Activated naive CD4-positive, alpha-beta T cell treated with anti-CD3 and anti-CD28 coated beads, Interleukin-2, amount 10 ng/mL, durations not matched to agents 7 days and 5 days (primary cell): ENCODE results near the gene SH2D3C.
"Not testable (repeated sequence)": the region's sequence is repeated elsewhere in the genome, so short reads cannot be mapped to it uniquely, and the experiment has no call there.

Source experiments
- CTCF ChIA-PET: fragments of 350-600 bp; sonication (Branson Sonifier 250); formaldehyde crosslinking; loops from one replicate; lab custom pipeline; 2021; ENCODE audit warnings: antibody characterized with exemption; lab: Charles Lee
- DNase-seq: peaks from one replicate; pipeline ENCODE4 v3.0.0-alpha.2; 2020
- H3K27ac Mint-ChIP-seq: one replicate; pipeline ENCODE4 v1.8.0; 2021; ENCODE audit warnings: mild to moderate bottlenecking, moderate library complexity, mixed read lengths
- H3K27me3 Mint-ChIP-seq: one replicate; pipeline ENCODE4 v1.8.0; 2021; ENCODE audit warnings: mild to moderate bottlenecking, mixed read lengths
- H3K36me3 Mint-ChIP-seq: one replicate; pipeline ENCODE4 v1.8.0; 2021; ENCODE audit warnings: mixed read lengths
- H3K4me1 Mint-ChIP-seq: one replicate; pipeline ENCODE4 v1.8.0; 2021; ENCODE audit warnings: mixed read lengths
- H3K4me3 Mint-ChIP-seq: one replicate; pipeline ENCODE4 v1.8.0; 2021; ENCODE audit warnings: mild to moderate bottlenecking, moderate library complexity, mixed read lengths
- H3K9me3 Mint-ChIP-seq: one replicate; pipeline ENCODE4 v1.8.0; 2021; ENCODE audit warnings: mixed read lengths

Gene SH2D3C

GRCh38 chr9:127756776-127757175, 21.7 kb downstream of the SH2D3C start:
- H3K27me3 Mint-ChIP-seq, H3K9me3 Mint-ChIP-seq, H3K4me1 Mint-ChIP-seq, H3K4me3 Mint-ChIP-seq, H3K27ac Mint-ChIP-seq, DNase-seq: not testable (repeated sequence)
- CTCF ChIA-PET: interaction anchor here (0.6 to 2.1 kb wide), 3 partner anchors 22 to 113 kb away, joined by 3 to 8 read pairs (median 7); no protein-coding TSS in a partner anchor
- peaks cover 19% of the 10 kb centered on the region for H3K36me3 Mint-ChIP-seq

GRCh38 chr9:127756233-127756632, 22.2 kb downstream of the SH2D3C start:
- Mint-ChIP-seq H3K9me3 (no peaks in the 10 kb centered on the region), H3K27me3 (no peaks in the 10 kb centered on the region), H3K27ac (no peak overlapping the region), H3K36me3 (peaks cover 24% of the 10 kb centered on the region), H3K4me3 (no peak overlapping the region), H3K4me1 (no peaks in the 10 kb centered on the region)
- DNase-seq: no peak
- CTCF ChIA-PET: interaction anchor here (0.6 to 2.1 kb wide), 3 partner anchors 21 to 114 kb away, joined by 3 to 8 read pairs (median 7); no protein-coding TSS in a partner anchor

DNA sequence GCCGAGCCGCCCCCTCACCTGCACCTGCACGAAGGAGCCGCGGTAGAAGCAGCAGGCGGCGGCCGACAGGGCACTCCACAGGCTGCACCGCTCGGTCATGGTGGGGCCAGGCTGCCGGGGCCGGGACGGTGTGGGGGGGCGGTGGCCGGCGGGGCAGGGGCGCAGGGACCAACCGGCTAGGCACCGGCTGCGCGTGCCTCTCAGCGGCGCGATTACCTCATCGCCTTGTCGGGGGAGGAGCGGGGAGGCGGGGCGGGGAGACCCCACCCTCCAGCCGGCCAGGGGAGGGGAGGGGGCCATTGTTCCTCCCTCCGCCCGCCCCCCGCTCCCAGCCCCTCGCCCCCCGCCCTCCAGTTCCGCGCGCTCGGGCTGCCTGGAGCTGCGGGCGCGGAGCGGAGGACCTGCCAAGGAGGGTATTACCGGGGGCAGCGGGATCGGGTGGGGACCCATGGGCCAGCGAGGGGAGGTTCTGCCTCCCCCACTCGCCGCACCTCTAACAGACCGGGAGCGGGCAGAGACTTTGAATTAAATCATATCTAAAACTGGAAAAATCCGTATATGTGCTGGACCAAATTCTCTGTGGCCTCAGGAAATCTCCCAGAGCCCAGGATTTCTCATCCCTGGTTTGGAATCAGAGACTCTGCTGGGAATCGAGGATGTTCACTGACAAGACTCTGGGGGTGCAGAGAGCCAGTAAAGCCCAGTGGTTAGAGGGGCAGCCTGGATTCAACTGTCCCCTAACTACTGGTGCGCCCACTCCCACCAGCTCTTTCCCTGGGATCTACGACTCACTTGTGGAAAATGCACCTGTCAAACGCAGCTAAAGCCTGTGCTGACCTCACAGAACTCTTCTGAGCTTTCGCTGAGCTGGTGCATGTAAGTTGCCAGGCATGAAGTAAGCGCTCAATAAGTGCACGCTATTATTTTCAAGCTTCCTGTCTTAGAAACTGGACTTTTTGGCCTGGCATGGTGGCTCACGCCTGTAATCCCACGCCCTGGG, 23.1 kb downstream of the SH2D3C start:
- Mint-ChIP-seq H3K9me3 (no peaks in the 10 kb centered on the region), H3K36me3 (peaks cover 27% of the 10 kb centered on the region), H3K27ac (no peak overlapping the region), H3K27me3 (no peaks in the 10 kb centered on the region), H3K4me3 (no peak overlapping the region), H3K4me1 (no peaks in the 10 kb centered on the region)
- CTCF ChIA-PET: no interaction called here
- DNase-seq: no peak

- Mint-ChIP-seq H3K9me3 (no peaks in the 10 kb centered on the region), H3K4me1 (no peaks in the 10 kb centered on the region), H3K27ac (no peak overlapping the region), H3K4me3 (no peak overlapping the region), H3K27me3 (no peaks in the 10 kb centered on the region), H3K36me3 (peaks cover 29% of the 10 kb centered on the region)
- DNase-seq: no peak
- CTCF ChIA-PET: no interaction called here
Observed at GRCh38 chr9:127754099-127755060, 24.1 kb downstream of the SH2D3C start.

GRCh38 chr9:127753622-127754021, 24.8 kb downstream of the SH2D3C start:
- Mint-ChIP-seq H3K4me3 (no peak overlapping the region), H3K27ac (no peak overlapping the region), H3K4me1 (no peaks in the 10 kb centered on the region), H3K27me3 (no peaks in the 10 kb centered on the region), H3K9me3 (no peaks in the 10 kb centered on the region), H3K36me3 (peaks cover 30% of the 10 kb centered on the region)
- no peak for DNase-seq
- CTCF ChIA-PET: no interaction called here

DNA sequence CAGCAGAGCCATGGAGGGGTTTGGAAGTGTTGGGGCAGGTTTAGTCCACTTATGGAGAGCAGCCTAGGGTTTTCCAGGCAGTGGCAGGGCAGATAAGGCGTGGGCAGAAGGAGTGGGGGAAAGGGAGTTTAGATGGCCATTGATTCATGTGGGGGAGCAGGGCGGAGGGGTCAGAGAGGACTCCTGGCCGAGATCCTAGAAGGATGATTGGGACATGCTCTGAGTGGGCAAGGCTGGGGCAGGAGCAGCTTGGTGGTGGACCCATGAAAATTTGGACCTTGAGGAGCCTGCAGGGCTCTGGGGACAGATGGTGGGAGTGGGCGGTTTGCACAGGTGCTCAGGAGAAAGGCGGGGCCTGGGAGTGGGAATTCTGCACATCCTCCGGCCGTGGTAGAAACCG, 25.3 kb downstream of the SH2D3C start:
- Mint-ChIP-seq H3K4me3 (no peak overlapping the region), H3K4me1 (no peaks in the 10 kb centered on the region), H3K9me3 (no peaks in the 10 kb centered on the region), H3K36me3 (peaks cover 32% of the 10 kb centered on the region), H3K27ac (no peak overlapping the region), H3K27me3 (no peaks in the 10 kb centered on the region)
- CTCF ChIA-PET: no interaction called here
- DNase-seq: no peak

GRCh38 chr9:127751269-127752054, 27.0 kb downstream of the SH2D3C start:
- DNase-seq: peak; percentile 40
- H3K36me3 Mint-ChIP-seq: peaks cover 41% of the 10 kb centered on the region
- no peak overlapping the region for H3K4me3 Mint-ChIP-seq
- no peak overlapping the region for H3K27ac Mint-ChIP-seq
- H3K4me1 Mint-ChIP-seq: peaks cover 11% of the 10 kb centered on the region
- CTCF ChIA-PET: no interaction called here
- H3K9me3 Mint-ChIP-seq: no peaks in the 10 kb centered on the region
- H3K27me3 Mint-ChIP-seq: no peaks in the 10 kb centered on the region

- Mint-ChIP-seq H3K4me3 (no peak overlapping the region), H3K9me3 (no peaks in the 10 kb centered on the region), H3K27ac (no peak overlapping the region), H3K4me1 (peaks cover 11% of the 10 kb centered on the region), H3K27me3 (no peaks in the 10 kb centered on the region), H3K36me3 (peaks cover 50% of the 10 kb centered on the region)
- CTCF ChIA-PET: no interaction called here
- DNase-seq: no peak
Observed at GRCh38 chr9:127749090-127749787, 29.2 kb downstream of the SH2D3C start.

GRCh38 chr9:127746959-127747569, 31.4 kb downstream of the SH2D3C start:
- DNase-seq: peak; percentile 55
- no peak overlapping the region for H3K4me3 Mint-ChIP-seq
- no peaks in the 10 kb centered on the region for H3K27me3 Mint-ChIP-seq
- H3K4me1 Mint-ChIP-seq: peaks cover 11% of the 10 kb centered on the region
- H3K27ac Mint-ChIP-seq: peak overlapping the region; percentile 81
- CTCF ChIA-PET: interaction anchor here (1.3 kb wide), 1 partner anchor 12 kb away, joined by 4 read pairs; the partner anchor contains the start of gene TOR2A
- H3K9me3 Mint-ChIP-seq: no peaks in the 10 kb centered on the region
- peaks cover 58% of the 10 kb centered on the region for H3K36me3 Mint-ChIP-seq

GRCh38 chr9:127744398-127745110, 33.9 kb downstream of the SH2D3C start:
- DNase-seq: no peak
- H3K36me3 Mint-ChIP-seq: peaks cover 51% of the 10 kb centered on the region
- H3K27ac Mint-ChIP-seq: no peak overlapping the region
- no peaks in the 10 kb centered on the region for H3K9me3 Mint-ChIP-seq
- H3K4me3 Mint-ChIP-seq: no peak overlapping the region
- peaks cover 11% of the 10 kb centered on the region for H3K4me1 Mint-ChIP-seq
- H3K27me3 Mint-ChIP-seq: no peaks in the 10 kb centered on the region
- CTCF ChIA-PET: interaction anchor here (0.8 to 1.6 kb wide), 2 partner anchors 10 to 176 kb away, joined by 3 to 4 read pairs; partner anchors contain the start of gene TOR2A

DNA sequence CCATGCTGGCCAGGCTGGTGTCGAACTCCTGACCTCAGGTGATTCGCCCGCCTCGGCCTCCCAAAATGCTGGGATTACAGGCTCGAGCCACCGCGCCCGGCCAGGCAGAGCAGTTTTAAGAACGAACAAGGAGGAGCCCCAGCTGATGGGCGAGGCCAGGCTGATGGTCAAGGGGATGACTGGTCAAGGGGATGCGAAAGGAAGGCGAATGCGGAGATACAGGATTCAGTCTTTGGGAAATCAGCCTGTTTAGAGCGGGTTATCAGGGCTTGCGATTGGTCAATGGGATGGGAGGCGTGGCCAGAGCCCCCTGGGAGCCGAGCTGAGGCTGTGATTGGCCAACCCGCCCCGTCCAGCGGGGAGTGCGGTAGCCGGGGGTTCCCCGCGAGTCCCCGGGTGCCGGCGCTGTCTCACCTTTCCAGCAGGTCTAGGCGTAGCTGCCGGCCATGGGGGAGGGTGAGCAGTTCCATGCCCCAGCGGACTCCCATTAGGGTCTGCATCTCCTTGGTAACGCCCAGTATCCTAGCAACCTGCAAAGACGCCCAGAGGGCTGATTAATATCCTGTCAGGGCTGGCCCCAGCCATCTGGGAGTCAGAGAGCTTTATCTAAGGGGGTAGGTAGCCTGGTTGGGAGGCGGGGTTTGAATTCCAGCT, 35.9 kb downstream of the SH2D3C start:
- Mint-ChIP-seq H3K4me3 (no peak overlapping the region), H3K9me3 (no peaks in the 10 kb centered on the region), H3K27ac (no peak overlapping the region), H3K27me3 (no peaks in the 10 kb centered on the region), H3K36me3 (peaks cover 44% of the 10 kb centered on the region), H3K4me1 (peaks cover 7% of the 10 kb centered on the region)
- DNase-seq: no peak
- CTCF ChIA-PET: interaction anchor here (1.4 kb wide), 1 partner anchor 127 kb away, joined by 3 read pairs; no protein-coding TSS in a partner anchor
